ENCODE results near the gene SCN5A. TPM values are rescaled to one million over a fixed set of nuclear protein-coding genes. Genes with fewer than 3 reads are reported as not detected.

The SCN5A gene
- total and polyA plus RNA-seq, 3 donors from 2014 or later, result 0.63 to 0.99 (median 0.73) TPM

GRCh38 chr3:38638354-38638753 is 11.1 kb downstream of the SCN5A start:
- H3K27me3 ChIP-seq, result no peaks in the 10 kb centered on the region
- H3K4me1 ChIP-seq, result no peaks in the 10 kb centered on the region
- no peak for DNase-seq
- no peaks in the 10 kb centered on the region for H3K36me3 ChIP-seq (ENCODE audit: low read depth, missing control alignments)
- H3K9me3 ChIP-seq, result no peaks in the 10 kb centered on the region
- 91 to 95% methylated on average over 2 of the region's 2 CpGs for WGBS, 2 donors
- no peak overlapping the region for H3K27ac ChIP-seq
- no peak overlapping the region for H3K4me3 ChIP-seq
- intact Hi-C loops (cut with DNase I; ENCODE audit: low total_unique reads), result no loop called here
- TF ChIP-seq POLR2A (IDR thresholded peaks at IDR 0.05), result no peak
- TF ChIP-seq, protein P1, sequence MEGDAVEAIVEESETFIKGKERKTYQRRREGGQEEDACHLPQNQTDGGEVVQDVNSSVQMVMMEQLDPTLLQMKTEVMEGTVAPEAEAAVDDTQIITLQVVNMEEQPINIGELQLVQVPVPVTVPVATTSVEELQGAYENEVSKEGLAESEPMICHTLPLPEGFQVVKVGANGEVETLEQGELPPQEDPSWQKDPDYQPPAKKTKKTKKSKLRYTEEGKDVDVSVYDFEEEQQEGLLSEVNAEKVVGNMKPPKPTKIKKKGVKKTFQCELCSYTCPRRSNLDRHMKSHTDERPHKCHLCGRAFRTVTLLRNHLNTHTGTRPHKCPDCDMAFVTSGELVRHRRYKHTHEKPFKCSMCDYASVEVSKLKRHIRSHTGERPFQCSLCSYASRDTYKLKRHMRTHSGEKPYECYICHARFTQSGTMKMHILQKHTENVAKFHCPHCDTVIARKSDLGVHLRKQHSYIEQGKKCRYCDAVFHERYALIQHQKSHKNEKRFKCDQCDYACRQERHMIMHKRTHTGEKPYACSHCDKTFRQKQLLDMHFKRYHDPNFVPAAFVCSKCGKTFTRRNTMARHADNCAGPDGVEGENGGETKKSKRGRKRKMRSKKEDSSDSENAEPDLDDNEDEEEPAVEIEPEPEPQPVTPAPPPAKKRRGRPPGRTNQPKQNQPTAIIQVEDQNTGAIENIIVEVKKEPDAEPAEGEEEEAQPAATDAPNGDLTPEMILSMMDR (IDR thresholded peaks at IDR 0.05), result no peak

DNA sequence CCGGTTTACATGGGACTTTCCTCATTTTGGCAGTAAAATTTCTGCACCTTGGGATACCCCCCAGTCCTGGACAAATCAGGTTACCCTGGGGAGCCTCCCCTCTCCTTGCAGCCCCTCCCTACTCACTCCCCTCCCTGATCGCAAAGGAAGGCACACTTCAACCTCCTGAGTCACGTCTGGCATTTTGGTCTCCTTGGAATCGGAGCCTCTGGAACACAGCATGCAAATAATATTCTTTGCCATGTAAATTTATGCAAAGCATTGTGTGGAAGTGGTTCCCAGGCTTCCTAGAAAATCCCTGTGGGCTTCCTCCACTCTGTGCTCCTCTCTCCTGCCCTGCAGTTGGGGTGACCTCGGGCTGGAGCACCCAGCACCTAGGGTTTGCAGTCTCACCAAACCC is 11.6 kb downstream of the SCN5A start:
- H3K9me3 ChIP-seq, result no peaks in the 10 kb centered on the region
- H3K36me3 ChIP-seq (ENCODE audit: low read depth, missing control alignments), result no peaks in the 10 kb centered on the region
- H3K27me3 ChIP-seq, result no peaks in the 10 kb centered on the region
- DNase-seq, result no peak
- TF ChIP-seq POLR2A (IDR thresholded peaks at IDR 0.05), result no peak
- TF ChIP-seq, protein P1 (IDR thresholded peaks at IDR 0.05), result no peak
- intact Hi-C loops (cut with DNase I; ENCODE audit: low total_unique reads), result no loop called here
- no peak overlapping the region for H3K27ac ChIP-seq
- 53 to 64% methylated on average over 5 of the region's 5 CpGs for WGBS, 2 donors
- H3K4me1 ChIP-seq, result no peaks in the 10 kb centered on the region
- no peak overlapping the region for H3K4me3 ChIP-seq

GRCh38 chr3:38636881-38637280 is 12.6 kb downstream of the SCN5A start:
- intact Hi-C loops (cut with DNase I; ENCODE audit: low total_unique reads), result no loop called here
- Histone ChIP-seq H3K4me3 (no peak overlapping the region), H3K36me3 (ENCODE audit: low read depth, missing control alignments) (no peaks in the 10 kb centered on the region), H3K4me1 (no peaks in the 10 kb centered on the region), H3K27ac (no peak overlapping the region), H3K9me3 (no peaks in the 10 kb centered on the region), H3K27me3 (no peaks in the 10 kb centered on the region)
- DNase-seq, result no peak
- WGBS, 2 donors, result 80 to 82% methylated on average over 6 of the region's 6 CpGs
- TF ChIP-seq POLR2A (IDR thresholded peaks at IDR 0.05), result no peak
- TF ChIP-seq, protein P1 (IDR thresholded peaks at IDR 0.05), result no peak

GRCh38 chr3:38636464-38636863 is 13.0 kb downstream of the SCN5A start:
- Histone ChIP-seq H3K27me3 (no peaks in the 10 kb centered on the region), H3K27ac (no peak overlapping the region), H3K4me3 (no peak overlapping the region), H3K4me1 (no peaks in the 10 kb centered on the region), H3K36me3 (ENCODE audit: low read depth, missing control alignments) (no peaks in the 10 kb centered on the region), H3K9me3 (no peaks in the 10 kb centered on the region)
- 77 to 90% methylated on average over 2 to 7 of the region's 7 CpGs for WGBS, 2 donors
- TF ChIP-seq, protein P1 (IDR thresholded peaks at IDR 0.05), result no peak
- TF ChIP-seq POLR2A (IDR thresholded peaks at IDR 0.05), result no peak
- intact Hi-C loops (cut with DNase I; ENCODE audit: low total_unique reads), result no loop called here
- no peak for DNase-seq

DNA sequence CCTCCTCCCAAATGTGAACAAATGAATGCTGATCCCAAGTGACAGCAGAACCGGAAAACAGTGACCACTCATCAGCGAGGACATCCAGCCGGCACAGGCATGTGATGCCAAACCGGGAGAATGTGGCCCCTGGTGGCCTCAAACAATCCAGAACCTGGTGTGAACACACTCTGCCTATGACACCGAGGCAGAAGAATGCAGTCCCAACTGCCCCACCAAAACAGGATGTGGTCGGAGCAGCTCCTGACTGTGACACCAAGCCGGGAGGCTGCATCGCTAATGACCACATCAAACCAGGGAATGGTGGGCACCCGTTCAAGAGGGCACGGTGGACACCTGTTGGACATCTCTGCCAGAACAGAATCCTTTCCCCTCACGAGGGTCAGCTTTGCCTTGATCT is 15.4 kb downstream of the SCN5A start:
- 76 to 83% methylated on average over 3 to 11 of the region's 11 CpGs for WGBS, 2 donors
- Histone ChIP-seq H3K9me3 (no peaks in the 10 kb centered on the region), H3K4me1 (no peaks in the 10 kb centered on the region), H3K27ac (no peak overlapping the region), H3K27me3 (no peaks in the 10 kb centered on the region), H3K36me3 (ENCODE audit: low read depth, missing control alignments) (no peaks in the 10 kb centered on the region), H3K4me3 (no peak overlapping the region)
- no peak for TF ChIP-seq POLR2A (IDR thresholded peaks at IDR 0.05)
- TF ChIP-seq, protein P1 (IDR thresholded peaks at IDR 0.05), result no peak
- DNase-seq, result no peak
- intact Hi-C loops (cut with DNase I; ENCODE audit: low total_unique reads), result no loop called here
